ENCODE measurements around the gene TMEM129. TPM values are rescaled to one million over a fixed set of nuclear protein-coding genes. Genes with fewer than 3 reads are reported as not detected.

Gene TMEM129
- total and polyA plus RNA-seq, 12 donors, result 28.1 to 45.6 (median 33.2) TPM

DNA sequence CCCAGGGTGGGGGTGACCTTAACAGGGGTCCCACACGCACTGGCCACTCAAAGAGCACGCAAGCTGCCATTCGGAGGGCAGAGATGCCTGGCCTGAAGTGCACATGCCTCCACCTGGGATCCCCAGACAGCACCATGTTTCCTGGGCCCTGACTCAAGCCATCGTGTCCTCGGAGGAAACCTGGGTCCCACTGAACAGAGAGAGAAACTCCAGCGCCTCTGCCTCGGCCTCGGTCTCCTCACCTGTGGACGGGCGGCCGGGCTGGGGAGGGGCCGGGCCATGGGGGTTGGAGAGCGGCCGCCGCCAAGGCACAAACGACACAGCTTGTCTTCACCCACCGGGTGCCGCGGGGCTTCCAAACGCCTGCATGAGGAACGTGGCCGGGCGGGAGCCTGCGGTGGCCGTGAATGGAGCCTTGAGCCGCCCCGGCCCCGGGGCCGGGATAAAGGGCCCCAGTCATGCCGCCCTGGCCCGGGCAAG lies 42.0 kb upstream of the TMEM129 start:
- intact Hi-C loops (cut with DNase I), result no loop called here
- Histone ChIP-seq H3K9me3 (no peaks in the 10 kb centered on the region), H3K27ac (no peak overlapping the region), H3K4me1 (peaks cover 2 to 32% (median 11%) of the 10 kb centered on the region in 9 donors), H3K27me3 (peaks cover 0 to 57% (median 17%) of the 10 kb centered on the region in 7 donors), H3K4me3 (peak overlapping the region in 7 of 10 donors; percentile 1 to 42 (median 38)), H3K36me3 (no peaks in the 10 kb centered on the region)
- no peak for TF ChIP-seq CTCF (IDR thresholded peaks at IDR 0.05)
- WGBS, 2 donors, result 34 to 35% methylated on average over 31 of the region's 31 CpGs
- ATAC-seq (no peak), DNase-seq (no peak)

- intact Hi-C loops (cut with DNase I), result no loop called here
- no peaks in the 10 kb centered on the region for H3K9me3 ChIP-seq
- H3K4me1 ChIP-seq, result peaks cover 2 to 32% (median 11%) of the 10 kb centered on the region in 9 donors
- DNase-seq, result no peak
- peaks cover 0 to 52% (median 15%) of the 10 kb centered on the region in 7 donors for H3K27me3 ChIP-seq
- H3K36me3 ChIP-seq, result no peaks in the 10 kb centered on the region
- no peak for ATAC-seq
- H3K4me3 ChIP-seq, result no peak overlapping the region
- TF ChIP-seq CTCF (IDR thresholded peaks at IDR 0.05), result no peak
- WGBS, 2 donors, result 89 to 96% methylated on average over 20 of the region's 20 CpGs
- H3K27ac ChIP-seq, result no peak overlapping the region
These were observed 41.3 kb upstream of the TMEM129 start for GRCh38 chr4:1762264-1763010.

DNA sequence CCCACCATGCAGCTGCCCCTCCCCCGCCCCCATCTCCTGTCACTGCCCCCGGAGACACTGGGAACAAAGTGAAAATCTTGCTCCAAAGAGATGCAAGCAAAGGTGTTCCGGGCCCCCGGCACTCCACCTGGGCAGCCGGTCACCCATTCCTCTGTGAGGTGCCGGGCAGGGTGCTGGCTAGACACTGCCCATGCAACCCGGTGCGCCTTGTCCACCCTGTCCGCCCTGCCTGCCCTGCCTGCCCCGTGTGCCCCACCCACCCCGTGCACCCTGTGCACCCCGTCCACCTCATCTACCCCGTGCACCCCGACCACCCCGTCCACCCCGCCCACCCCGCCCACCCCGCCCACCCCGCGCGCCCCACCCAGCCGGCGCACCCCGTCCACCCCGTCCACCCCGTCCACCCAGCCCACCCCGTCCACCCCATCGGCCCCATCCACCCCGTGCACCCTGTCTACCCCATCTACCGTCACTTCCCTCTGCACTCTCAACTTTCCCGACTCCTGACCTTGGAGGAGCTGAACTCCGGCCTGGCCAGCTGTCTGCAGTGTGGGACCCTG lies 40.1 kb upstream of the TMEM129 start:
- ATAC-seq (no peak), DNase-seq (no peak)
- intact Hi-C loops (cut with DNase I), result no loop called here
- WGBS, 2 donors, result 69 to 71% methylated on average over 32 of the region's 32 CpGs
- no peak for TF ChIP-seq CTCF (IDR thresholded peaks at IDR 0.05)
- Histone ChIP-seq H3K27ac (no peak overlapping the region), H3K4me3 (no peak overlapping the region), H3K27me3 (peaks cover 0 to 42% (median 9%) of the 10 kb centered on the region in 7 donors), H3K4me1 (peaks cover 2 to 27% (median 9%) of the 10 kb centered on the region in 9 donors), H3K36me3 (no peaks in the 10 kb centered on the region), H3K9me3 (no peaks in the 10 kb centered on the region)

DNA sequence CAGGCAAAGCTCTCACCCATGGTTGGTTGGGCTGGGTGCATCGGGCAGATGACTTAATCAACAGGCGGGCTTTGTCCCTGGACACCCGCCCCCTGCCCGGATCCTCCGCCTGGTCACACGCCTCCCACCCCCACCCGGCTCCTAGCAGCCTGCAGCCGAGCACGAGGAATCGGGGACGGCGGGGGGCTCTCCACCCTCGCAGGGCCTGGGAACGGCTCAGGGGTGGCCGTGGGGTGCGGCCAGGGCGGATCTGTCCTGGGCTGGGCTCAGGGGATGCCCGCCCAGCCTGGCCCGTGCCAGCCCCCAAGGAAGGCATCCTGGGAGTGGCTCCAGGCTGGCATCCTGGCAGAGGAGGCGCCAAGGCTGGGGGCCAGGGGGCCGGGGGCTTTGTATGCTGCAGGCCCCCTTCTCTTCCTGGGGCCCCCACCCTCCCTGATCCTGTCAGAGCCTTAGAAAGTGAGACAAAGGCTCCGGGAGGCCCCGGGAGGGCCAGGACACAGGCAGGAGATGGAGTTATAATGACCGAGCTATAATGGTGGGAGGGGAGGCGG lies 39.5 kb upstream of the TMEM129 start:
- no peak for TF ChIP-seq CTCF (IDR thresholded peaks at IDR 0.05)
- H3K27me3 ChIP-seq, result peaks cover 0 to 36% (median 5%) of the 10 kb centered on the region in 7 donors
- no peaks in the 10 kb centered on the region for H3K9me3 ChIP-seq
- ATAC-seq (peak in 5 of 8 donors; percentile 2 to 25 (median 19)), DNase-seq (no peak)
- H3K4me1 ChIP-seq, result peaks cover 2 to 27% (median 9%) of the 10 kb centered on the region in 9 donors
- WGBS, 2 donors, result 56 to 59% methylated on average over 23 to 25 of the region's 25 CpGs
- peak overlapping the region in 4 of 10 donors; percentile 17 to 64 (median 34) for H3K27ac ChIP-seq
- H3K36me3 ChIP-seq, result no peaks in the 10 kb centered on the region
- intact Hi-C loops (cut with DNase I), result no loop called here
- H3K4me3 ChIP-seq, result no peak overlapping the region

All from heart right ventricle (tissue), 16 donors.